GM10266 (cell line): ENCODE measurements around the gene ARID1B.

Experiments used
- DNase-seq: peaks from one replicate; pipeline ENCODE4 v3.0.0; 2012; ENCODE audit errors: extremely low spot score
- CTCF ChIP-seq: IDR thresholded peaks from 2 replicates; pipeline ENCODE4 v1.5.1; 2012; ENCODE audit warnings: mild to moderate bottlenecking, low read depth; ENCODE audit not compliant: control insufficient read depth, insufficient read depth; ENCODE audit errors: missing control alignments

The ARID1B gene

DNA sequence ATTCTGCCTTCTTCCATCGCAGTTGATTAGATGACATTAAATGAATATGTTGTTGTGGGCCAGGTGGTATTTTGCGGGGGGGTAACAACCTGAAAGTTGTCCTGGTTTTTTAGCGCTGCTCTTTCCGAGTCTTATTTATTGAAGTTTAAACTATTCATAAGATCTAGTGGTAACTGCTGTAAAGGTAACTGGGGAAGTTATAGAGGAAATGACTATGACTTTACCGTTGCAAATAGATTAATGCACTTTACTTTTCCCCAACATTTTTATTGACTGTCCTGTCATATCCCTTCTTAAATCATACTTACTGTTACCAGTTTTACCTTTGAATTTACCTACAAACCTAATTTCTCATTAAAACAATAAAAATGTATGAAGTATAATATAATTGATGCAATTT, 173.4 kb downstream of the ARID1B start:
- no peak for DNase-seq
- TF ChIP-seq CTCF, result no peak

DNA sequence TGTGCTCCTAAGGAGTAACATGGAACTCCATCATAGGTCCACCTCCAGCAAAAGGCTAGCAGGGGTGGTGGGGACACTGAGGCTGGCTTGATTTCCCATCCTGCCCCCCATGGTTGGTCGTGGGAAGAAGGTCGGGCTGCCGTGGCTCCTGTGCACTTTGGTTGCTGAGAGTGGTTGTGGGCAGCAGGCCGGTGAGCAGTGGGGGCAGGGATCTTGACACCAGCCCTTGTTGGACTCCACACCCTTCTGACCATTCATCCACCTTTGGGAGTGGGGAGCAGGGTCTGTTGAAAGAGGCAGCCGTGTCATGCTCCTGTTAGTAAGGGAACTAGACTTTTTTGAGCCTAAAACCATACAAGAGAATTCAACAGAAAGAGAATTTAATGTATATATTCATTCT, 175.2 kb downstream of the ARID1B start:
- no peak for TF ChIP-seq CTCF
- DNase-seq, result no peak

DNA sequence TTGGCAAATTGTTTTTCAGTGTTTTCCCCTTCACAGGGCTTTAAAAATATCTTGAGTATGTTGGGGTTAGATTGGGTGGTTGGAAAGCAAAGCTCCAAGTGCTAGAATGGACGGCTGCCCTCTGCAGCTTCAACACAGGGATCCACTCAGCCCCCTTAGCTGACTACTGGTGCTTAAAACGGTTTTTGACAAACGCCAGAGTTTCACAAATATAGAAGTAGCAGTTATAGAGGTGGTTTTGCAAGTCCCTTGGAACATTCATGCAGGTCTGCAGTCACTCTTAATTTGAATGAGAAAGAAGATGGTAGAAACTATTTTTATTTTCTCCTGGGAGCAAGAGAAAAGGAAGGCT, 175.9 kb downstream of the ARID1B start:
- DNase-seq, result no peak
- TF ChIP-seq CTCF, result no peak

DNA sequence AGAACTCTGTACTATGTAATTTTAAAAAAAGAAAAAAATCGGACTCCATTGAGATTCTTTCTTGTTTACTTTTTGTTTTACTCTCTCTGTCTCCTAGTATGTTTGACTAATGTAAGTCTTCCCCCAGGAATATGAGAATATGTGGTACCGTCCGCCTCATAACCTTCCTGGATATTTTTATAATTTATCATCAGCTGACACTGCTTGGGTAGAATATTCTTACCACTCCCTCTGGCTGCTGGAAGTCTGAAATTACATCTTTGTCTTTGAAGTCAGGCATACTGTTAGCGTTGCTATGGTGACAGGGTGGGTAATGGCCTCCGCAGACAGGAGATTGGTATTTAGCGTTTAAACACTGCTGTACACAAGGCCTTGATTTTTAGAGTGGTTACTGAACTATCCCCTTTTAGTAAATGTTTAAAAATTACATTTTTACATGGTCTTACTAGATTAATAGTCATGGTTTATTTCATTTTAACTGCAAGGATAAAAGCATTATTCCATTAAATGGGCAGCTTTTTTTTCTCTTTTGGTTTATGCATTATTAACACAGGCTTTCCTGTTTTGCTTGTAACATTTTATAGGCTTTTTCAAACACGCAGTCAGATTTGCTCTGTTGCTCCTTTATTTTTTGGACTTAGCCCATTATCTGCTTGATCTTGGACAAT, 176.4 kb downstream of the ARID1B start:
- DNase-seq, result no peak
- no peak for TF ChIP-seq CTCF

- no peak for TF ChIP-seq CTCF
- no peak for DNase-seq
Measured at GRCh38 chr6:156954191-156954590, 177.0 kb downstream of the ARID1B start.

DNA sequence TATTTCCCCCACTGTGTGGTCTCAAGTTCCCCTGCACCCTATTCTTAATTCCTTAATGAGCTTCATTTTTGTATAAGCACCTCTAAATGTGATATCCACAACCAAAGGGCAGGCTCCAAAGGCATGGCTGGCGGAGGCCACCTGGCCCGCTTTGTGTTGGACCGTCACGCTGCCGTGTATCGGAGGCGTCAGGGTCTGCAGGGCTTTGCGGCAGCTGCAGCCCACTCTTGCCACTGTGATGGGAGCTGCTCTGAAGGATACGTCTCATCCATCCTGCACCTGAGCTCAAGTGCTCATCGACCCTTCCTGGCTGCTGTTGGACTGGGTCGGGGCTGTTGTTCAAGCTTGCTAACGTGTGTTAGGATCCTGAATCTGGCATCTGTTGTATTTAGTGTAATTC, 177.6 kb downstream of the ARID1B start:
- no peak for TF ChIP-seq CTCF
- DNase-seq, result no peak

- no peak for DNase-seq
- no peak for TF ChIP-seq CTCF
Measured at GRCh38 chr6:156955494-156956183, 178.5 kb downstream of the ARID1B start.
